HEK293 (cell line): ENCODE measurements around the gene KBTBD12.

Source experiments
- CTCF ChIA-PET: fragments of 350-600 bp; formaldehyde crosslinking; extraction: SDS; loops from one replicate; lab custom pipeline; 2021; ENCODE audit warnings: antibody characterized with exemption; lab: Yijun Ruan, JAX
- POLR2A ChIA-PET: fragments of 300-600 bp; formaldehyde crosslinking; extraction: SDS; loops from one replicate; lab custom pipeline; 2020; ENCODE audit warnings: antibody characterized with exemption, inconsistent platforms; lab: Yijun Ruan, JAX
- H3K27ac ChIP-seq: fragments of 200-500 bp; sonication (Bioruptor generic); 2 replicates; pipeline ENCODE4 v1.5.1; 2014; ENCODE audit warnings: low read depth, low read length, control low read depth, inconsistent platforms; ENCODE audit errors: extremely low read depth
- H3K36me3 ChIP-seq, 2 experiments: fragments of 200-500 bp in 1 of 2; sonication (Bioruptor generic) in 1 of 2; 1 replicate in 1 of 2; 2 replicates in 1 of 2; pipeline ENCODE4 v1.5.1; 2014 to 2017; ENCODE audit warnings: inconsistent platforms in 2 of 2, low read length in 2 of 2; ENCODE audit not compliant: control insufficient read depth in 2 of 2, insufficient read depth in 1 of 2
- H3K4me1 ChIP-seq: fragments of 200-500 bp; sonication (Bioruptor generic); 2 replicates; pipeline ENCODE4 v1.5.1; 2014; ENCODE audit warnings: mild to moderate bottlenecking, low read length, inconsistent platforms; ENCODE audit not compliant: control insufficient read depth, insufficient read depth
- H3K4me3 ChIP-seq: 2 replicates; pipeline ENCODE4 v1.5.1; 2011; ENCODE audit warnings: low read depth, mild to moderate bottlenecking, control low read depth, low read length, moderate library complexity
- H3K9me3 ChIP-seq: fragments of 200-500 bp; sonication (Bioruptor generic); 2 replicates; pipeline ENCODE4 v1.5.1; 2014; ENCODE audit warnings: low read depth, low read length, inconsistent platforms; ENCODE audit not compliant: control insufficient read depth, insufficient read depth
- AEBP2 ChIP-seq: fragments of 450-650 bp; formaldehyde crosslinking; IDR thresholded peaks from 2 replicates; pipeline ENCODE4 v1.5.1; 2016; ENCODE audit warnings: missing biosample characterization, missing genetic modification characterization, borderline replicate concordance
- EGR2 ChIP-seq: fragments of 450-650 bp; formaldehyde crosslinking; IDR thresholded peaks from 2 replicates; pipeline ENCODE4 v1.5.1; 2016; ENCODE audit warnings: low read depth, missing biosample characterization, missing genetic modification characterization
- IKZF3 ChIP-seq: fragments of 450-650 bp; IDR thresholded peaks from 2 replicates; pipeline ENCODE4 v1.5.0; 2018; ENCODE audit warnings: missing biosample characterization, mild to moderate bottlenecking, missing genetic modification characterization, moderate library complexity
- MZF1 ChIP-seq: fragments of 450-650 bp; formaldehyde crosslinking; IDR thresholded peaks from 2 replicates; pipeline ENCODE4 v1.5.1; 2017; ENCODE audit warnings: missing biosample characterization, missing genetic modification characterization, borderline replicate concordance
- PRDM2 ChIP-seq: fragments of 450-650 bp; formaldehyde crosslinking; IDR thresholded peaks from 2 replicates; pipeline ENCODE4 v1.5.1; 2016; ENCODE audit warnings: missing biosample characterization, missing genetic modification characterization, borderline replicate concordance
- SP2 ChIP-seq: fragments of 450-650 bp; formaldehyde crosslinking; IDR thresholded peaks from 2 replicates; pipeline ENCODE4 v1.5.1; 2016; ENCODE audit warnings: missing biosample characterization, missing genetic modification characterization
- SP3 ChIP-seq: fragments of 450-650 bp; formaldehyde crosslinking; IDR thresholded peaks from 2 replicates; pipeline ENCODE4 v1.5.1; 2016; ENCODE audit warnings: missing biosample characterization, missing genetic modification characterization
- SP7 ChIP-seq: fragments of 450-650 bp; formaldehyde crosslinking; IDR thresholded peaks from 2 replicates; pipeline ENCODE4 v1.5.1; 2016; ENCODE audit warnings: missing biosample characterization, missing genetic modification characterization
- TRIM28 ChIP-seq: IDR thresholded peaks from 2 replicates; pipeline ENCODE4 v1.6.1; 2011; ENCODE audit warnings: low read length, control low read depth, borderline replicate concordance
- WT1 ChIP-seq: fragments of 450-650 bp; formaldehyde crosslinking; IDR thresholded peaks from 2 replicates; pipeline ENCODE4 v1.5.1; 2016; ENCODE audit warnings: missing biosample characterization, missing genetic modification characterization
- ZIC2 ChIP-seq: fragments of 450-650 bp; formaldehyde crosslinking; IDR thresholded peaks from 2 replicates; pipeline ENCODE4 v1.5.1; 2016; ENCODE audit warnings: missing biosample characterization, missing genetic modification characterization
- ZNF140 ChIP-seq: fragments of 450-650 bp; formaldehyde crosslinking; IDR thresholded peaks from 2 replicates; pipeline ENCODE4 v1.5.1; 2016; ENCODE audit warnings: missing biosample characterization, missing genetic modification characterization
- ZNF169 ChIP-seq: fragments of 450-650 bp; formaldehyde crosslinking; IDR thresholded peaks from 2 replicates; pipeline ENCODE4 v1.5.1; 2016; ENCODE audit warnings: missing biosample characterization, missing genetic modification characterization
- ZNF214 ChIP-seq: fragments of 450-650 bp; formaldehyde crosslinking; IDR thresholded peaks from 2 replicates; pipeline ENCODE4 v1.5.1; 2017; ENCODE audit warnings: missing biosample characterization, mild to moderate bottlenecking, missing genetic modification characterization, borderline replicate concordance
- ZNF529 ChIP-seq: fragments of 450-650 bp; formaldehyde crosslinking; IDR thresholded peaks from 2 replicates; pipeline ENCODE4 v1.5.1; 2017; ENCODE audit warnings: missing genetic modification characterization, missing biosample characterization; ENCODE audit not compliant: insufficient replicate concordance
- ZNF548 ChIP-seq: fragments of 450-650 bp; formaldehyde crosslinking; IDR thresholded peaks from 2 replicates; pipeline ENCODE4 v1.5.1; 2016; ENCODE audit warnings: missing biosample characterization, missing genetic modification characterization
- ZNF555 ChIP-seq: fragments of 450-650 bp; formaldehyde crosslinking; conservative IDR thresholded peaks from 2 replicates; pipeline ENCODE4 v1.5.1; 2017; ENCODE audit warnings: missing biosample characterization, mild to moderate bottlenecking, missing genetic modification characterization, inconsistent platforms
- ZNF624 ChIP-seq: fragments of 450-650 bp; formaldehyde crosslinking; IDR thresholded peaks from 2 replicates; pipeline ENCODE4 v1.5.1; 2017; ENCODE audit warnings: missing biosample characterization, missing genetic modification characterization
- ZNF645 ChIP-seq: fragments of 450-650 bp; formaldehyde crosslinking; IDR thresholded peaks from 2 replicates; pipeline ENCODE4; 2016; ENCODE audit warnings: missing biosample characterization, missing genetic modification characterization
- ZNF830 ChIP-seq: fragments of 450-650 bp; IDR thresholded peaks from 2 replicates; pipeline ENCODE4 v1.5.0; 2018; ENCODE audit warnings: missing biosample characterization, missing genetic modification characterization, low read depth, mild to moderate bottlenecking, moderate library complexity

Gene KBTBD12

GRCh38 chr3:127894481-127894880 lies 20.6 kb upstream of the KBTBD12 start:
- H3K9me3 ChIP-seq = no peaks in the 10 kb centered on the region
- ChIA-PET POLR2A (no interaction called here), CTCF (interaction anchor here (0.9 kb wide), 1 partner anchor 9 kb away, joined by 4 read pairs; no protein-coding TSS in a partner anchor)
- no peaks in the 10 kb centered on the region for H3K4me1 ChIP-seq
- H3K36me3 ChIP-seq = no peaks in the 10 kb centered on the region
- no peak overlapping the region for H3K4me3 ChIP-seq
- no peak for TF ChIP-seq SP3
- no peak for TF ChIP-seq EGR2
- no peak for TF ChIP-seq ZNF548 (tag by site-specific recombination)
- H3K27ac ChIP-seq = no peak overlapping the region

GRCh38 chr3:127899200-127899599 lies 15.8 kb upstream of the KBTBD12 start:
- H3K36me3 ChIP-seq = no peaks in the 10 kb centered on the region
- no peaks in the 10 kb centered on the region for H3K9me3 ChIP-seq
- ChIA-PET CTCF (no interaction called here), POLR2A (no interaction called here)
- H3K4me3 ChIP-seq = no peak overlapping the region
- no peak overlapping the region for H3K27ac ChIP-seq
- H3K4me1 ChIP-seq = no peaks in the 10 kb centered on the region
- TF ChIP-seq ZNF555 = no peak
- no peak for TF ChIP-seq IKZF3 (tag by site-specific recombination)
- no peak for TF ChIP-seq WT1 (tag by site-specific recombination)
- no peak for TF ChIP-seq SP2 (tag by site-specific recombination)
- TF ChIP-seq ZNF529 (tag by site-specific recombination) = no peak
- no peak for TF ChIP-seq TRIM28
- no peak for TF ChIP-seq ZNF169 (tag by site-specific recombination)
- TF ChIP-seq PRDM2 (tag by site-specific recombination) = no peak
- TF ChIP-seq ZNF645 (tag by site-specific recombination) = no peak
- TF ChIP-seq ZNF830 (tag by site-specific recombination) = no peak
- no peak for TF ChIP-seq MZF1 (tag by site-specific recombination)
- TF ChIP-seq ZIC2 (tag by site-specific recombination) = no peak
- no peak for TF ChIP-seq ZNF624 (tag by site-specific recombination)
- TF ChIP-seq ZNF214 (tag by site-specific recombination) = no peak
- no peak for TF ChIP-seq AEBP2 (tag by site-specific recombination)
- TF ChIP-seq ZNF140 = no peak
- no peak for TF ChIP-seq SP7 (tag by site-specific recombination)
